Measurements from ENCODE around the gene FHIP1B. TPM values are rescaled to one million over a fixed set of nuclear protein-coding genes. Genes with fewer than 3 reads are reported as not detected.

Gene FHIP1B
- polyA plus RNA-seq, 1 donor from 2014 or later = 36.0 TPM

- H3K27me3 ChIP-seq (ENCODE audit: insufficient read depth, low read depth, low read length) = no peaks in the 10 kb centered on the region
- H3K9ac ChIP-seq (ENCODE audit: low read length) = no peak overlapping the region
- no peak overlapping the region for H3K4me3 ChIP-seq (ENCODE audit: low read length)
- no peaks in the 10 kb centered on the region for H4K20me1 ChIP-seq (ENCODE audit: insufficient read depth)
- H3K79me2 ChIP-seq (replicated peaks; ENCODE audit: insufficient read depth, low read length) = no peaks in the 10 kb centered on the region
- no peak overlapping the region for H3K4me2 ChIP-seq (ENCODE audit: low read length)
- no peaks in the 10 kb centered on the region for H3F3A ChIP-seq (ENCODE audit: insufficient read depth, low read length, poor library complexity, severe bottlenecking)
- no peak overlapping the region for H2AFZ ChIP-seq (ENCODE audit: low read depth, low read length)
- H3K9me3 ChIP-seq (ENCODE audit: low read length) = no peaks in the 10 kb centered on the region
- TF ChIP-seq SMC3 (conservative IDR thresholded peaks at IDR 0.05; ENCODE audit: poor library complexity) (no peak), EZH2 (IDR thresholded peaks at IDR 0.05; ENCODE audit: borderline replicate concordance, insufficient read depth, low read length, poor library complexity, severe bottlenecking) (no peak)
- no peaks in the 10 kb centered on the region for H3K9me2 ChIP-seq (ENCODE audit: insufficient read depth, low read length)
- no peaks in the 10 kb centered on the region for H3K36me3 ChIP-seq (ENCODE audit: insufficient read depth, low read length)
- H3K27ac ChIP-seq (ENCODE audit: low read length) = no peak overlapping the region
Measured at GRCh38 chr11:6191742-6192141, 42.7 kb downstream of the FHIP1B start.

- no peak overlapping the region for H3K4me2 ChIP-seq (ENCODE audit: low read length)
- H3K4me3 ChIP-seq (ENCODE audit: low read length) = no peak overlapping the region
- H3K9ac ChIP-seq (ENCODE audit: low read length) = no peak overlapping the region
- no peaks in the 10 kb centered on the region for H3K79me2 ChIP-seq (replicated peaks; ENCODE audit: insufficient read depth, low read length)
- H3K27ac ChIP-seq (ENCODE audit: low read length) = no peak overlapping the region
- no peaks in the 10 kb centered on the region for H3K9me2 ChIP-seq (ENCODE audit: insufficient read depth, low read length)
- no peak overlapping the region for H2AFZ ChIP-seq (ENCODE audit: low read depth, low read length)
- no peaks in the 10 kb centered on the region for H3K9me3 ChIP-seq (ENCODE audit: low read length)
- no peaks in the 10 kb centered on the region for H3K36me3 ChIP-seq (ENCODE audit: insufficient read depth, low read length)
- H3K27me3 ChIP-seq (ENCODE audit: insufficient read depth, low read depth, low read length) = no peaks in the 10 kb centered on the region
- H3F3A ChIP-seq (ENCODE audit: insufficient read depth, low read length, poor library complexity, severe bottlenecking) = no peaks in the 10 kb centered on the region
- no peak for TF ChIP-seq POLR2AphosphoS5 (IDR thresholded peaks at IDR 0.05)
- no peak for TF ChIP-seq RAD21 (conservative IDR thresholded peaks at IDR 0.05)
- H4K20me1 ChIP-seq (ENCODE audit: insufficient read depth) = no peaks in the 10 kb centered on the region
Measured at GRCh38 chr11:6175440-6175839, 59.0 kb downstream of the FHIP1B start.

GRCh38 chr11:6170226-6170625 is 64.2 kb downstream of the FHIP1B start, which contains the start of gene OR52B2:
Gene OR52B2, minus strand, starts transcription at chr11:6170326. Its CDS starts 0 bp downstream, at chr11:6170326.
- TF ChIP-seq REST (IDR thresholded peaks at IDR 0.05; ENCODE audit: borderline replicate concordance) (no peak), CTCF (IDR thresholded peaks at IDR 0.05; ENCODE audit: poor library complexity, severe bottlenecking) (no peak), EZH2 (IDR thresholded peaks at IDR 0.05; ENCODE audit: borderline replicate concordance, insufficient read depth, low read length, poor library complexity, severe bottlenecking) (no peak), MXI1 (conservative IDR thresholded peaks at IDR 0.05; ENCODE audit: poor library complexity, severe bottlenecking) (no peak), EP300 (conservative IDR thresholded peaks at IDR 0.05; ENCODE audit: poor library complexity, severe bottlenecking) (no peak), RAD21 (conservative IDR thresholded peaks at IDR 0.05) (no peak), POLR2AphosphoS5 (IDR thresholded peaks at IDR 0.05) (no peak)
- no peaks in the 10 kb centered on the region for H3K79me2 ChIP-seq (replicated peaks; ENCODE audit: insufficient read depth, low read length)
- no peaks in the 10 kb centered on the region for H4K20me1 ChIP-seq (ENCODE audit: insufficient read depth)
- H3K36me3 ChIP-seq (ENCODE audit: insufficient read depth, low read length) = no peaks in the 10 kb centered on the region
- H3K9ac ChIP-seq (ENCODE audit: low read length) = no peak within 1 kb of the TSS
- H3K4me2 ChIP-seq (ENCODE audit: low read length) = no peak within 1 kb of the TSS
- no peak within 1 kb of the TSS for H3K4me3 ChIP-seq (ENCODE audit: low read length)
- H3K9me2 ChIP-seq (ENCODE audit: insufficient read depth, low read length) = no peaks in the 10 kb centered on the region
- no peaks in the 10 kb centered on the region for H3K27me3 ChIP-seq (ENCODE audit: insufficient read depth, low read depth, low read length)
- no peaks in the 10 kb centered on the region for H3F3A ChIP-seq (ENCODE audit: insufficient read depth, low read length, poor library complexity, severe bottlenecking)
- no peak within 1 kb of the TSS for H3K27ac ChIP-seq (ENCODE audit: low read length)
- no peak within 1 kb of the TSS for H2AFZ ChIP-seq (ENCODE audit: low read depth, low read length)
- H3K9me3 ChIP-seq (ENCODE audit: low read length) = peaks cover under 1% of the 10 kb centered on the region

Other genes with a start within 250 kb of the FHIP1B start
- gene OR52L1, start 247.7 kb downstream of the FHIP1B start, polyA plus RNA-seq = not detected in 2 replicates
- gene OR56A4, start 227.7 kb downstream of the FHIP1B start, polyA plus RNA-seq = not detected in 2 replicates
- not detected in 2 replicates for gene OR56A1, start 203.9 kb downstream of the FHIP1B start, polyA plus RNA-seq
- gene OR56B4, start 127.0 kb downstream of the FHIP1B start, polyA plus RNA-seq = not detected in 2 replicates
- not detected in 2 replicates for gene OR52B2, start 64.3 kb downstream of the FHIP1B start, polyA plus RNA-seq
- gene OR52W1, start 35.4 kb downstream of the FHIP1B start, polyA plus RNA-seq = not detected in 2 replicates
- gene C11orf42, start 29.1 kb downstream of the FHIP1B start, polyA plus RNA-seq = not detected in 2 replicates
- not detected in 2 replicates for gene CNGA4, start 4.5 kb upstream of the FHIP1B start, polyA plus RNA-seq
- gene CCKBR, start 25.2 kb upstream of the FHIP1B start, polyA plus RNA-seq = 3.9 and 8.6 TPM in 2 replicates
- not detected in 2 replicates for gene CAVIN3, start 85.9 kb upstream of the FHIP1B start, polyA plus RNA-seq
- 30.0 and 37.4 TPM in 2 replicates for gene SMPD1, start 155.8 kb upstream of the FHIP1B start, polyA plus RNA-seq
- 283 and 323 TPM in 2 replicates for gene APBB1, start 184.5 kb upstream of the FHIP1B start, polyA plus RNA-seq
- gene HPX, start 206.4 kb upstream of the FHIP1B start, polyA plus RNA-seq = 11.1 and 17.3 TPM in 2 replicates
- gene TRIM3, start 239.3 kb upstream of the FHIP1B start, polyA plus RNA-seq = 81.7 and 120 TPM in 2 replicates
- 83.7 and 89.9 TPM in 2 replicates for gene ARFIP2, start 246.7 kb upstream of the FHIP1B start, polyA plus RNA-seq
- gene TIMM10B, start 246.9 kb upstream of the FHIP1B start, polyA plus RNA-seq = 21.8 and 24.9 TPM in 2 replicates

All from neural cell (in vitro differentiated cells).